NCI-H510A treated with DMSO at 0.1 percent for 48 hours (cell line): ENCODE measurements around the gene CDH24.

Experiments
- DNase-seq: peaks from one replicate; lab custom pipeline; 2025; lab: John Stamatoyannopoulos, UW

CDH24 gene

GRCh38 chr14:23089498-23090253 lies 32.4 kb upstream of the CDH24 start:
- DNase-seq = no peak

DNA sequence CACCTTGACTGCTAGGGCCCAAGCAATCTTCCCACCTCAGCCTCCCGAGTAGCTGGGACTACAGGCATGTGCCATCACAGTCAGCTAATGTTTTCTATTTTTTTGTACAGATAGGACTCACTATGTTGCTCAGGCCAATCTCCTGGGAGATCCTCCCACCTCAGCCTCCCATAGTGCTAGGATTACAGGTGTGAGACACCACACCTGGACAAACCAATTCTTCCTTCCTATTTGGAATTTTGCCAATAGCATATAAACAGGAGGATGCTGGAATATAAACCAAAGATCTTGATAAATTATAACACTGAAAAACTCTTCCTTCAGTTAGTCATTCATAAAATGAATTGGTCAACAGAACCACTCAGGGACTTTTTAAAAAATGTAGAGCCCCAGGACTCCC lies 29.2 kb upstream of the CDH24 start:
- no peak for DNase-seq

DNA sequence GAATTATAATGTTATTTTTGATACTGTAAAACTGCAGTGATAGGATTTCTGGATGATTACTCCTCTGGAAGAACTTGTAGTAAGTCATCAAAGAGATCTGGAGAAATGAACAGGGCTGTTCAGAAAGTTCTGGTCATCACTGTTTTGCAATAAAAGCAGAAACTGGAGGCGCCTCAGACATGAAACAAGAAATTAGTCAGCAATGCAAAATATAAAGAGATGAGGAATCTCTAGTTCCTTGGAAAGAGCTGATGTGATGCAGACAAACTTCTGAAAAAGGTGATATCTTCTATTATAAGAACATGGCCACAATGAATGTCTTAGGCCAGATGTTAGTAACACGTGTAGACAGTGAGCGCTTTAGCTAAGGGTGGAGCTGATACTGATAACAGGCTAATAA lies 28.1 kb upstream of the CDH24 start:
- no peak for DNase-seq

GRCh38 chr14:23080474-23080873 lies 23.2 kb upstream of the CDH24 start:
- DNase-seq = no peak

DNA sequence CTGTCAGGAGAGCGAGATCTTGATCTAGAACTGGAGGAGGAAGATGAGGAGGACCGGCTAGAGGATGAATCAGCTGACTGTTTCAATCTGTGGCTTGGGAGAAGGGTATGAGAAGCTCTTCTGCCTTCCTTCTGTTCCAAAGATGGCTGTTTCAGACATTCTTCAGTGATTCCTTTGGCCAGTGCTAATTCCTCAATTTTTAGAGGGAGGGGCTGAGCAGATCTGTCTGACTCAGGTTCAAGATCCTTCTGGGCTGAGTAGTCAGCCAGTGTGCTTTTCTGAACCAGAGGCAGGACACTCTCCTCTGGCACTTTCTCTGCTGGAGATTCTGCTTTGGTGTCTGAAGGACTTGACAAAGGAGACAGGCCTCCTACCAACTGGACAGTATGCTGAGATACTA lies 22.4 kb upstream of the CDH24 start:
- no peak for DNase-seq

- no peak for DNase-seq
Observed at GRCh38 chr14:23078692-23079116, 21.4 kb upstream of the CDH24 start.

DNA sequence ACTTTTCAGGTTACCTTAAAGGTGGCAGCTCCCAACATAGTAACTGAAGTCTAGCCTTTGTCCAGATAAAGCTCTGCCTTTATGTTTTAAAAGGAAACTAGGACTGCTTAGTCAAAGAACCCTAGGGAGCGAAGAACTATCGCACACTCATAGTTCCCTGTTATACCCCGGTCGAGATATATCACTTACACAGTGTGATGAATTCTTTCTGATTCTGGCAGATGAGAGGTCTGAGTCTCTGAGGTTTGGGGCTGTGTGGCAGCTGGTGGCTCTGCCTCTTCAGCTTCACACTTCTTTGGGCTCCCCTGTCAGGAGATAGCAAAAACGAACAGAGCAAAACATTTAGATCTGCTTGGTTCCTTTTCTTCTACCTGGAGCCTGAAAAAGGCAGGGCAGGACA lies 20.6 kb upstream of the CDH24 start:
- DNase-seq = no peak

DNA sequence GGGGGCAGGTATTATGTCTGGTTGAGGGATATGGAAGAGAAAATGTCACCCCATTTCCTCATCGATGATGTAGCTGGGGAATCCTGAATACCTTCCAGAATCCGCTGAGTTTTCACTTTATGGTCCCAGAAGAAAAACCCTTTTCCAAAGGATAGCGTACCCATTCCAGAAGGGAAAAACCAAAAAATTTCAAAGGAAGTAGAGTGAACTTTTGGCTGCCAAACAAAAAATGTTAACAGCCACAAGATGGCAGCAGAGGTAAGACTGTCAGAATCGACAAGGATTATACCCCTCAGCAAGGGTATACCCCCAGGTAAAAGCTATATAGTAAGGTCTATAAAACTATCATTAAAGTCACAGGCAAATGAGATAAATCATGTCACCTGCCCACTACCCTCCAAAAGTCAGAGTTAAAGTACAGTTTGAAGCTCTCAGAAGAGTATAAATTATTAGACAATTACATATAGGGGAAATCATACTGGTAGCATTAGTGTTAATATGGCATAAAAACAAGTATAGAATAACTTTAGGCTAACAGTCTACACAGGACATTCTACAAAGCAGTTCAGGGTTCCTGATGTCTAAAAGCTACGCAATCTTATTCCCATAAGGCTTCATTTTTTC lies 19.6 kb upstream of the CDH24 start:
- no peak for DNase-seq

- no peak for DNase-seq
Observed at GRCh38 chr14:23074906-23075305, 17.6 kb upstream of the CDH24 start.

DNA sequence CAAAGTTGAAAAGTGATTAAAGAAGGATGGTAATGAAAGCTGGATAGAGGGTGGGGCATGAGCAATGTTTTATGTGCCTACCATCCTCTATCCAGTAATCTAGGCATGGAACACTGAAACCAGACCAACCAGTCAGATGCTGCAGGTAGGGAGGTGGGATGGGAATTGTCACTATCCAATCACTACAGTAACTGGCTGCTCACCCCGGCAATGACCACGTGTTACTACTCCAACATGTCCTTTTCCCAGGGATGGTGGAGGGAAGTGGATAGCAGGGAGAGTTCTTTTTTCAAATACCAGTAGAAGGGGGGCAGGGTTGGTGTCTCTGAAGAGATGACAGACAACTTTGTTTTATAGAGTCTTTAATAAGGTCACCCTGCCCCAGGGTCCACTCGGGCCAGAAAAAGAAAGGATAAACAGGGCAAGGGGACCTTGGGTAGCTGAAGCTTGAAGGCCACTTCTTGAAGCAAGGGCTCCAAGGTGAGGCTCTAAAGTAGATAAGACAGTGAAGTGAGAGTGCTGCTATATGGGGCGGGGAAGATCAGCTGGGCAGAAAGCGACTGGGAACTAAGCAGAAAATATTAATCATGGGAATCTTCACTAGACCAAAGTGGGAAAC lies 14.7 kb upstream of the CDH24 start:
- no peak for DNase-seq

- DNase-seq = no peak
Observed at GRCh38 chr14:23071244-23071920, 14.1 kb upstream of the CDH24 start.

DNA sequence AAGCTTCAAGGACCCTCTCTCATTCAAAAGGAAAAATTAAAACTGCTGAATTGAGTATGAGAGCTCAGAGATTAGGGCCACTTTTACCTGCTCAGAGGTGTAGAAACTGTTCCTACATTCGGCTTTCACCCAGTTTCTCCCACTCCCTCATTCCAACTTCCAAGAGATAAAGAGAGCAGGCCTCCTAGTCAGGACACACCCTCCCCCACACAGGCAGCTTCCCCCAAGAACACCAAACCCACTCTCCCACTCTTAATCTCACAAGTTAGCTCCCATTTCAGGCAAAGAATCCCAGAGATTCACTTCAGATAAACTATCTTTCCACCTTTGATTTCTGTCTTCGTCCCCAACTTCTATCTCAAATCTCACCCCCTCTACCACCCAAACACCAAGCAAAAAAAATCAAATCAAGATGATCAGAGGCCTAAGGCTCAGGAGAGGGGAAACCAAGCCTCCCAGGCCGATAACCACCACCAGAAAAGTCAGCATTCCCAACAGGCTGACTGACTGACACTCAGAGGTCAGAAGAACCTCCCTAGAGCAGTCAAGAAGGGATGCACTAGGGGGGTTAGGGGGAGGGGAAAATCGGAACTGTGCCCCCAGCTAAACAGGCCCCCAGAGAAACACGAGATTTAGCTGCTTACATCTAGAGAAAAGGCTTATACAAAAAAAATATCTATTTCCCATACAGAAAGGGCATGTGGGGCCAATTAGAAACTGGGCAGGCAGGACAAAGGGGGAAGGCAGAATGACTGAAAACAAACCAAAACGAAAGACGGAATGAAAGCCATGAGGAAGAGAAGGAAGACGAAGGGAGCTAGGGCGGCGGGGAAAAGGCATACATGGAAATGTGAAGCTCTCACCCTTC lies 13.2 kb upstream of the CDH24 start:
- DNase-seq = no peak

DNA sequence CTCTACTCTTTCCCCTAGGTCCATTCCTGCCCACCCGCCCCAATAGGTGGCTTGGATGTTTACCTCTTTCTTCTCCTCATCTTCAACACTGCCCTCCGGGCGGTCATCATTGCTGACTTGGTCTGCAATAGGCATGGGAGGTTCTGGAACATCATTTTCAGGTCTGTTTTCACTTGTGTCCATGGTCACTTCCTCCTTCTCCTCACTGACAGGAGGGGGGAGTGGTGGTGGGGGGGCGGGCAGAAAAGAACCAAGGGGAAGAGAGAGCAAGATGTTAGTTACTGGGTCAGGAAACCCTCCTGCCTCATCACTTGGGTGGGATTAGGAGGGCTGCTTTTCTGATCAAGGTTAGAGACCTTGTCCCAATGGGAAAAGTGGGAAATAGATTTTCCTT lies 12.1 kb upstream of the CDH24 start:
- DNase-seq = no peak

- DNase-seq = no peak
Observed at GRCh38 chr14:23068789-23069412, 11.6 kb upstream of the CDH24 start.

DNA sequence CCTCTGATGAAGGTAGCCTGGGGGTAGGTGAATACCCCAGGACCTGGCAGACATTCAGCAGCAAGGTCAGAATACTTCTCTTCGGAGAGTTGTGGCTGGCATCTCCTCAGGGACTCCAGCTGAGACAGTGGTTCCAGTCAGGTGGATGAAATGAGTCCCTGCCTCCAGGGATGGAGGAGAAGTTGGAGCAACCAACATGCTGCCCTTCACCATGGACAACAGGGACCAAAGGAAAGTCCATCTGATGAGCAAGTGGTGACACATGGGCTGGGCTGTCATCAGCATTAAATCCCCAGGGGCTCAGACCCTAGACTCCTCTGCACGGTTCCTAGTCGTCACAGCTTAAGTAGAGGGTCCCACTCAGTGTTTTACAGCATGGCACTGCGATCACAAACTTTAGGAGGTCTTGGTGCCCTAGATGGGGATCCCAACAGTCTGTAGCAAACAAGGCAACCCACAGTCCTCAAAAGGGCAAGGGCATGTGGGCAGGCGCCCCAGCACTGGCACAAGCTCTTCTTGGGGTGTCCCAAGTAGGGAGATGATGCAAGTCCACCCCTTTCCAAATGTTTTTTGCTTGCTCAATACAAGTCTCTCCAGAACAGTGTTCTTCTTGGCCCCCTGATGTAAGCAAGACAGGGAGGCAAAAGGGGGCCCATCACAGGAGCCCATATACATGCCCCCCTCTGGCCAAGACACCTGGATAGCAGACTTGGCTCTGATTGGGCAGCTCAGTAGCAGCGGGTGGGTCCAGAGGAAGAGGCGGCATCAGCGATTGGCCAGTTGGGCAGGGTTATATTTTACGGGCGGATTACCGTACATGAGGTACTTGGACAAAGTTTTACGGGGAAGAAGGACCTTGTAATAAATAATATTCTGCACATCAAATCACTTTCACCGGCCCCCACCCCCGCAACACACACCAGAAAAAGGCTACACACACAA lies 10.8 kb upstream of the CDH24 start:
- no peak for DNase-seq

DNA sequence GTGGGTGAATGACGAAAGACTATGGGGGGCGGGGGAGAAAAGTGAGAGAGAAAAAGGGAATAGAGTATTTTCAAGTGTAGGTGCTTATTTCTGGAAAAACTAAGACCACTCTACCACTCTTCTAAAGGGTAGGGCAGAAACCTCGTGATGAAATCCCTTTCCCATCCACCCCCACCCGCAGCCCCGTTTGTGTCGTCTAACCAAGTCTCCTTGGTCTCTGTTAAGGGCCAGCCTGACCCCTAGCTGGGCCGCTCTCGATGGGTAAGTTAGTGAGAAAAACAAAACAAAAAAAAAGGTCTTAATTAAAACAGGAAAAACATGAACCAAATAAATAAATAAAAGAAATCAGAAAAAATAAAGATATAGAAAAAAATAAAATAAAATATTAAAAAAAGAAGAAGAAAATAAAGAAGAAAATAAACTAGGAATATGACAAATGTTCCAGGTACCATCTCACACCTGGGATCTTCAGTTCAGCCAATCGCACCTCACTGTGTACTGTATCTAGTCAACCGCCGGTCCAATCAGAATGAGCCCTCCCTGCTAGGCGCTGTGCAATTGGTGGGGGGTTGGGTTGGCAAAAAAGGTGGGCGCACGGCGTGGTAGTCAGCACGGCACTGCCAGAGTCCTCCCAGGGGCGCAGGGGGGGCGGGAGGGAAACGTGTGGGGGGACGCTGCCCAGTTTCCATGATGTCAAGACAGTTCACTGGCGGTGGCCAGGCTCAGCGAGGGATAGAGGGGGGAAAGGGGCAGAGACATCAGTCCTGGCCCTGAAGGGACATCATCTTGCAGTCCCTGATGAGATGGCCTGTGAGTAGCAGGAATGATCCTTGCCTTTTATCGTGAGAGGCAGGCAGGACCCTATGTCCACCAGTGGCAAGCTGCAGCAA lies 9.8 kb upstream of the CDH24 start:
- DNase-seq = no peak

GRCh38 chr14:23066368-23066767 lies 9.0 kb upstream of the CDH24 start:
- DNase-seq = no peak

GRCh38 chr14:23063601-23064000 lies 6.3 kb upstream of the CDH24 start:
- DNase-seq = no peak

GRCh38 chr14:23062002-23062401 lies 4.7 kb upstream of the CDH24 start:
- no peak for DNase-seq
